Activated CD8-positive, alpha-beta memory T cell treated with anti-CD3 and anti-CD28 coated beads for 24 hours (primary cell): Measurements from ENCODE around the gene KIAA1755.

Source experiments
- DNase-seq: peaks from one replicate; pipeline ENCODE4 v3.0.0-alpha.2; 2020

The KIAA1755 gene

DNA sequence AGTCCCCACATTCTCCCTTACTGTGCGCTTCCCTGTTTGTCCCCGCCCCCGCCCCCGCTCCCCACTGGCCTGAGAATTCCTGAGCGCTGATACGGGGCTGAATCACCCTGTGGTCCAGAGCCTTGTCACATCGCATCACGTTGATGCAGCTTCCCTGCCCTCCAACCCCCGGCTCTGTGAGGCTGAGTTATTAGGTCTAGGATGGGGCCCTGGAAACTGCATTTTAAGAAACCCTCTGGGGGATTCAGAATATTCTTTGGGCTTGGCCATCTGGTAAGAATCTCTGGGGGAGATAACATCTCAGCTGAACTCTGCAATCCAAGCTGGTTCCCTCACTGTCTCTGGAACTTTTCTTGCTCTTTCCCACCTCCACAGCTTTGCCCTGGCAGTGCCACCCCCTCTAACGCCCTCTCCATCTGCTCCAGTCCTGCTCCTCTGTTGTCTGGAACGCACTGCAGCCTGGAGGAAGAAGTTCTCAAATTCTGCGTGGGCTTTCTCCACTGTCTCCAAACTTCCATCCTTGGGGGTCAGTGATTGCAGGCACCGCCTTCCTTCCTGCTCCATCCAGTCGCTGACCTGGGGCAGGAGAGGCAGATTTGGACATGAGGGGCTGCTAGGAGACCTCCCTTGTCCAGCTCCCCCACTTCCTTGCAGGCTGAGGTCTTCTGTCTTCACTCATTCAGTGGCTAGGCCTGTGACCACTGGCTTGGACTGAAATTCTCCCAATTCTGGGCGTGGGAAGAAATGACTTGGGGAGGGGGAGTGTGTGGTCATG is 42.6 kb downstream of the KIAA1755 start:
- DNase-seq = no peak

DNA sequence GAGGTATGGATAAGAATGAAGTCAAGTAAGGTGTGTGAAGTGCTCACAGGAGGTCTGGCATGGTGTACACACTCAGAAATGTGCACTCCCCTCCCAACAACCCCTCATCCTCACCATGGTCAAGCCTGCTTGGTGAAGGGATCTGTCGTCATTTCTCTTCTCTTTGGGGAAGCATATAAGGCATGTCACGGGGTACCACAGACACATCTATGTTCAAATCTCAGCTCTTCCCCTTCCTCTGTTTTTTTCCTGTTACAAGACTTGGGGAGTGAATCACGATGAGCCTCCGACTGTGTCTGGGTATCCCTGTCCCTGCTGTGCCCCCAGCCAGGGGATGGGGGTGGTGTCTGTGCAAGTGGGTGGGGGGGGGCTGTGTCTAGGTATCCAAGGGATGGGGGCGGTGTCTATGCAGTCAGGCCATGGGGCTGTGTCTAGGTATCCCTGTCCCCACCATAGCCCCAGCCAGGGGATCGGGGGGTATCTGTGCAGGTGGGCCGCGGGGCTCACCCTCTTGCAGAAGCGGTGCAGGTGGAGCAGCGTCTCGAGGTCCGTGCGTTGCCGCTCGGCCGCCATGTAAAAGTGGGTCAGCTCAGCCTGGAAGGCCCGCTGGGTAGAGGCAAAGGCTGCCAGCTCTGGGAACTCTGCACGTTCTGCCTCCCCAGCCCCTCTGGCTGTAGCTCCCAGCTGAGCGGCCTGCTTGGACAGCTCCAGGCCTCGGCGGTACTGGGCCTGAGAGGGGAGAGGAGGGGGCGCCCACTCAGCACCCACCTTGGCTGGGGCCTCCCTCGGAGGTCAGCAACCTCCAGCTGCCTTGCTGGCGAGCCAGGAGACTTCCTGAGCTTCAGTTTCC is 43.6 kb downstream of the KIAA1755 start:
- DNase-seq = no peak

DNA sequence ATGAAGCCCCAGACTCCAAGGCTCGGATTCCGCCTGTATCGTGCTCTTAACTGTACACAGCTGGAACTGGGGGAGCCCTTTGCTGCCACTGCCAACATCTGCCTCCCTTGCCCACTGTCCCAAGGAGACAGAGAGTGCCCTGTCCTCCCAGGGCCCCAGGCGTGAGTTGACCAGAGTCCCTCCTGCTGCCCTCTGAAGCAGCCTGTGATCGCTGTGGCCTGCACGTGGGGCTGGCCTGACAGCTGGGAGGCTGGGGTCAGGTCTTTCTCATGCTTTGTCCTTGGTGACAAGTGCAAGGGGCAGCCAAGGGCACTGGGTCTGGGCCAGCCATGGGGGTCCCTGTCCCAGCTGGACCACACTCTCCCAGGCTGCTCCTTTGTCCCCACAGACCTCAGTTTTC is 44.3 kb downstream of the KIAA1755 start:
- no peak for DNase-seq

DNA sequence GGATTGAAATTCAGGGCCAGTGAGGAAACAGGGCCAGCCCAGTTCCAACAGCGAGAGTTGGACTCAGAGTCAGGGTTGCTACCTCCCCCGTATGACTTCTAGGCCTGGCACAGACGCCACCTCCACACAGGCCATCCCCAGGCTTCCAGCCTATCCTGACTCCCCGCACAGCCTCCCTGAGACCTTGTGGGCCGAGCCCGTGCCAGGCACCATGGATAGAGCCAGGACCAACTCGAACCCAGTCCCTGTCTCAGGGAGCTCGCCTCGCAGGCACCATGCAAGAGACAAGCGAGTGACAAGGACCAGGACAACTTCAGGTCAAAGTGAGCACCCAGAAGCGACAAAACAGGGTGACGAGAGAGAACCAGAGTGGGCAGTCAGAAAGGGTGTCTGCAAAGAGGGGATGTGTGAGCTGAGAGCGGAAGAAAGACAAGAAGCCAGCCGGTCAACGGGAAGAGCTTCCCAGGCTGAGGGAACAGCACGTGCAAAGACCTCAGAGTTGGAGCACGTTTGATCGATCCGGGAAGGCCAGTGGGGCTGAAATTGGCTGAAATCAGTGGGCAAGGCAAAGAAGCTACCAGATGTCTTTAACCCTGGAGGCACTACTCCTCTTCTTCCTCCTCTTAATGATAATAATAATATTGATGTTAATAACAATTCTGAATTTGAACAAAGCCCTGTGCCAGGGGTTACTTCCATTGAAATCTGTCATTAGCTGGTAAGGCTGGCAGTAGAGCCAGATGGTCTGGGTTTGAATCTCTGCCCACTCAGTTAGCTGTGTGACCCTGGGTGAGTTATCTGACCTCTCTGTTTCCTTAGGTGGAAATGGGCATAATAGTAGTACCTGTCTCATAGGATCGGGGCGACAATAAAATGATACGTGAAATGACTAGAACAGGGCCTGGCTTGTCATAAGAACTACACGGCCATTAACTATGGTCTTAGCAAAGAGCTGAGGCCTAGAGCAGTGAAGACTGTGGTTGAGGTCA is 45.0 kb downstream of the KIAA1755 start:
- no peak for DNase-seq

DNA sequence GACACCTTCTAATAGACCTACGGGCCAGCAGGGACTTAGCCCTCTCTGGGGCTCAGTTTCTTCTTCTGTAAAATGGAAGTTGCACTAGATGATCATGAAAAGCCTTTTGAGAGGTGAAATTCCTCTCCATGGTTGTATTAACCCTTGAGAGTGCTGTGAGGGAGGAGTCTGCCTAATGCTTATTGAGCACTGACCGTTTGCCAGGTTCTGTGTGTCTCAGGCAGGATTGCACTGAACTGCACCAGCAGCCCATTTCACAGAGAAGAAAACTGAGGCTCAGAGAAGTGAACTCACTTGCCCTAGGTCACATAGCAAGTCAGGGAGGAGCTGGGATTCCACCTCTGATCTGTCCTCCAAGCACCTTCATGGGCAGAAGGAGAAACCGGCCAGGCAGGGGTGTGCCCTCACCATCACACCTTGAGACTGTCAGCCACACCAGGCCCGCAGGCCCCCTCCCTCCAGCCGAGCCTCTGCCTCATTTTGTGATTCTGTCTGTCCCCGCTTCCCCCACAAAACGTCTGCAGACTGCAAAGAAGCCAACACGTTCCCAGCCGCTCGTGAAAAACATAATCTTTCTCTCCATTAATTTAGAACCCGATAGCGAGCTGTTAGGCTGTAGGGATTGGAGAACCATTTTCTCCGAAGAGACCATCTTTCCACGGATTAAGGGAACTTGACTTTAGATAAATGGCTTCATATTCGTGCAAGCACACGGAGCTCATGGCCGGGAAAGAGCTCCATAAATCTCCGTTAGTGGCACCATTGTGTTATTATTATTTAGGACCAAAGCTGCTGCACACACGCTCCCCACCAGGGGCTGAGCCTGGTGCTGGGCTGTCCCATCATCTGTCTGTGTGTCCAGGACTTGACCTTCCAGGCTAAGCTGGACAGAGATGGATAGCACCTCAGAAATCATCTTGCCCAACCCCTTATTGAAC is 46.0 kb downstream of the KIAA1755 start:
- no peak for DNase-seq

DNA sequence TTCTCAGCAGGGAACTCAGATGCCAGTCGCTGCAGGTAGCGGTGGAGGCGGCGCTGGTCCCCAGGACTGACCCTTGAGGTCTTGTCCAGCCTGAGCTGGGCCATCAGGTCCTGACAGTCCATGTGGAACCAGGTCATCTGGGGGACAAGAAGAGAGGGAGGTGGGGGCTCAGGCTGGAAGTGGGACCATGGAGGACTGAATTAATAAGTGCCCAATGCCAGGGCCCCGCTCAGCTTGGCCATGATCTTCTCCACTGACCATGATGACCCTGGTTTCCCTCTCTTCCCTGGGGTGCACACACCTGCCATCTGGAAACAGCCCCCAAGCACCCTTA is 47.0 kb downstream of the KIAA1755 start:
- no peak for DNase-seq

DNA sequence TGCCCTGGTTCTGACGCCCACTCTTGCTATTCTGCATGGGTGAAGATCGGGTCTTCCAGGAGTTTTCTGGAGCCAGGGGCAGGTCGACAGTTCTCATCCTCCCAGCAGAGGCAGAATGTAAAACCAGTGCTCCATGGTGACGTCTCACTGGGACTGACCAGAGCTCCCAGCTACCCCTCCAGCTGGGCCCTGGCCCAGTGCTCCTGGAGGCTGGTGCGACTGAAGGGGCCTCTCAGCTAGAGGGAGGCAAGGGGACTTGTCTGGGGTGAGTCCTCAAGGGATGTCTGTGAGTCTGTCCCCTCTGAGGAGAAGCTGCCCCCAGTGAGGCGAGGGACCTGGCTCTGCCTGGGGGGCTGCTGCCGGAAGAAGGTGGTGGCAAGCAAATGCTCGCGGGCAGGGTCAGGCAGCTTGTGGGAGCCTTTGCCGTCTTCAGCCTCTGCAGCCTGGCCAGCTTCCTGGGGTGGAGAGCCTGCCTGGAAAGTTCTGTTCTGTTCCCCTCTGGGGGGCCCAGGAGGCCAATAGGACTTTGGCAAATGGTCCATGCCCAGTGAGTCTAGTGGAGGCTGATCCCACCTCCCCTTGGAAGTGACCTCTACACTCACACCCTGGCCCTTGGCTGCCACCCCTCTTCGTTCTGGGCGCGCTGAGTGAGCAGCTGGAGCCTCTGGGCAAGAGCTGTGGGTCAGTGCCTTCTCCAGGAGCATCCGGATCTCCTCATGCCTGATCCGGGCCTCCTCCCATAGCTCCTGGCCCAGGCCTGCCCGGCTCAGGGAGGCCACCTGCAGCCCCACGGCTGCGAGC is 47.5 kb downstream of the KIAA1755 start:
- no peak for DNase-seq

DNA sequence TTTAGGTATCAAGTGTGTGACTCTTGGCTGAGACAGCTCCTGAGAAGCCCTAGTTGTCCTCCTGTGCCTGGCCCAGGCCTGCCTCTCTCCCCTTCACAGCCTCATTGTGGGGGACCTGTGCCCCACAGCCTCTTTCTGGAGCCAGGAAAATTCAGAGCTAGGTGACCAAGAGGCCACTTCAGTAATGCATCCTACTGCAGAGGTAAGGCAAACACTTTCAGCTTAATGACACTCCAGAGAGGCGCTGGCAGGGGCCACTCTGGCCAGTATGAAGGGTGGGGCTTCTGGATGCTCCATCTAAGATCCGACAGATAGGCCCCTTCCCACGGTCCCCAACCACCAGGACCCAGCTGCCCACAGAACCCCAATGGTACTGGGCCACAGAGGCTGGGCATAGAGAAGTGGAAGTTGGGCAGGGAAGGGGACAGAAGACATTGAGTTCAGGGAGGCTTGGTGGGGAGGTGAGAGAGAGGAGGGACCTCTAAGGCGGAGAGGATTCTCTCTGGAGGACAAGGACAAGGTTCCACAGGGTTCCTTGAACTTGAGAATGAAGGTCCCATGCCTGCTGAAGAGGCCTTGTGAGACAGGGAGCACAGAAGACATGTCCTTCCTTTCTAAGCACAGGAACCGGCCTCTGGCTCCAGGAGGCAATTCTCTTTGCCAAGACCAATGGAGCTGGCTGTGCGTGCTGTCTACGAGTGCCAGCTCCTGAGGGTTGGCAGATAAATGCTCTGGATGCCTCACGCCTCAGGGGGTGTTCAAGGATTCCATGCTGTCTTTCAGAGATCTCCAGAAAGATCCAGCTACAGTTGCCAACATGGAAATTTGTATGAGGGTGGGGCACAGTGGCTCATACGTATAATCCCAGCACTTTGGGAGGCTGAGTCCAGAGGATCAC is 49.1 kb downstream of the KIAA1755 start:
- no peak for DNase-seq

DNA sequence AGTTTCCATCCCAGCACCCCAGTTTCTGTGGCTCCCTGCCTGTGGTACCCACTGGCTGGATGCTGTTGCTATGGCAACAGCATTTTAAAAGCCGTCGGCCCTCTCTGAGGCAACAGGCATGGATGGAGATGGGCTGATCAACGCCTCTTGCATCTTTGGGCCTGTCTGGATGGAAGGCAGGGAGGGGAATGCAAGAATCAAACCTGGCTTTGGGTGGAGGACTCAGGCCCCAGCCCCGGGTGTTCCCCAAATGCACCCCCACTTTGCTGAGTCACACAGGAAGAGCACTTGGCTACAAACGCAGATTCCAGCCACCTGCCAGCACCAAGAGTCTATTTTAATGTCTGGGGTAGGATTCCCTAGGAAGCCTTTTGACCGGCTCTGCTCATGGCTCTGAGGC is 49.8 kb downstream of the KIAA1755 start:
- DNase-seq = no peak

DNA sequence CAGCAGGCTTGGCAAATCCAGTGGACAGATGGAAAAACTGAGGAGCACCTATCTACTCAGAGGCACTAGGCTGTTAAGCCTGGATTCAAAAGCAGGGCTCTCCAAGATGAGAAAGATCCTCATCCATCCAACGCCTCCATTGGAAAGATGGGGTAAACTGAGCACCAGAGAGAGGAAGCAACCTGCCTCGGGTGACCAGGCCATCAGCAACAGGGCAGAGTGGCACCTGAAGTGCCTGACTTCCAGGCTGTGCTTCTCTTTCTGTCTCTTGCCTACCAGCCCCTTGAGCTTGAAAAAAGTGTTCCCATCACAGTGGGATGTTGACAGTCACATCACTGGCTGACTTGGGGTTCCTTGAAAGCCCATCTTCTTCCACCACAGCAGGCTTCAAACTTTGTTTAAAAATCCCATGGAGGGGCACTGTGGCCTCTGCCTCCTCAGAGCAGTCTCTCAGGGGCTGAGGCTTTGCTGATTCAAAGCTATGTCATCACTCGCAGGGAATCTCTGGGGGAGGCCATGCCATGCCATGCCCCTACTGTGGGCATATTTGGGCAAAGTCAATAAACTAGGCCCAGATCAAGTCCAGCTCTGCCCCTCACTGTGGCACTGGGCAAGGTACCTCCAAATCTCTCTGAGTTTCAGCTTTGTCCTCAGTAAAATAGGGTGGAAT is 50.7 kb downstream of the KIAA1755 start:
- DNase-seq = no peak

DNA sequence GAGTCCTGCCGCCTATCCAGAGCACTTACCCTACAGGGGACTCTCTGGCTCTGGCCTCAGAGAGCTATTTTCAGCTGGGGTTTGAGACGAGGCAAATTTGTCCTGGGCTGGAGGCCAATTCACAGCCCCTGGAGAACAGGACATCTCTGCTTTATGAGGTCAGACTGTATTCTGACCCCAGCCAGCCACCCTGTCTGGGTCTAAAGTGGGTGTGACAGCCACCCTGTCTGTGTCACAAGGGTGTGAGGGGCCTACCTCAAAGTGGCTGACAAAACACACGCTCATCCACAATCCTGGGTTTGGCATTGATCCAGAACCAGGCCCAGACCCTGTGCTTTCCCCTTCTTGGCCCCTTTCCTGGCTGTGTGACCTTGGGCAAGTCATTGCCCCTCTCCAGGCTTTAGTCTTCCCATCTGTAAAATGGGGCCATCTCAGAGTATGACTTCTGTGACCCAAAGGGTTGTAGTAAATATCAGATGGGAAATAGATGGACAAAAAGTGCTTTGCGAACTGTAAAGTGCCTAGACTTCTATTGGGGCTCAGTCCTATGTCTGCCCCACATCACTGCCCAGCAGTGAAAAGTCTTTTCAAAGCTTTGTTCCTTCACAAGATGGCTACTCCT is 51.4 kb downstream of the KIAA1755 start:
- DNase-seq = no peak

DNA sequence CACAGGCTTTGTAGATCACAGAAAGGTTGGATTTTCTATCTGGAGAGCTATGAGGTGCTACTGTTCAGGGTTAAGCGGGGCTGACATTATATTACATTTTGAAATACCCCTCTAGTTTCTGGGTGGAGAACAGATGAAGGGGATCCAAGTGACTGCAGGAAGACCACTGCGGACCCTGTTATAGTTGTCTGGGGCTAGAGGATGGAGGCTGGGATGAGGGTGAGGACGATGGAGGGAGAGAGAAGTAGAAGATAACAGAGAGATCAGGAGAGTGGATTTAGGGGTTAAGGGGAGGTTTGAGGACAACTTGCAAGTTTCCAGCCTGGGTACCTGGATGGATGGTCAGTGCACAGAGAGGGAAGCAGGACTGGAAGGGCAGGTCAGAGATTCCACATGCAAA is 52.0 kb downstream of the KIAA1755 start:
- no peak for DNase-seq

DNA sequence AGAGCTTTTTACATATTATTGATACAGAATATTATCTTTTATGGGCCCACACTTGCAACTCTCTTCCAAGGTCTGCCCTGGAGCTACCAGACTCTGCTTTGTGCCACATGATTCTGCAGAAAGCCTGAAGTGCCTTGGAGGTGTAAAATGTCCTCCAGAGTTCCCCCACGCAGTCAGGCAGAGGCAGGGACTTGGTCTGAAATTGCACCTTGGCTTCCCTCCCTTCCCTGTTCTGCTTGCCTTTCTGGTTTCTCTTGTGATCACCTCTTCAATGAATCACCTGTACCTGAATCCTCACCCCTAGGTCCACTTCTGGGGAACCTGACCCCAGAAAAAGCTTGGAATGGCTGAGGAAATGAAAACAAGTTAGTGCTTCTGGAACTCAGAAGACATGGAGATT is 52.4 kb downstream of the KIAA1755 start:
- no peak for DNase-seq

DNA sequence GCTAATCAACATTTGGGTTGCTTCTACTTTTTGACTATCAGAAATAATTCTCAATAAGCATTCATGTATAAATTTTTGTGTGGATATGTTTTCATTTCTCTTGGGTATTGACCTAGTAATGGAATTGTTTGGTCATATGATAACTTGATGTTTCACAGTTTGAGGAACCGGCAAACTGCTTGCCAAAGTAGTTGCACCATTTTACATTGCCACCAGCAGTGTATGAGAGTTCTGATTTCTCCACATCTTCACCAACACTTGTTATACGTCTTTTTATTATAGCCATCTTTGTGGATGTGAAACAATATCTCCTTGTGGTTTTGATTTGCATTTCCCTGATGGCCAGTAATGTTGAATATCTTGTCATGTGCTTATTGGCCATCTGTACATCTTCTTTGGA is 52.9 kb downstream of the KIAA1755 start:
- DNase-seq = no peak

DNA sequence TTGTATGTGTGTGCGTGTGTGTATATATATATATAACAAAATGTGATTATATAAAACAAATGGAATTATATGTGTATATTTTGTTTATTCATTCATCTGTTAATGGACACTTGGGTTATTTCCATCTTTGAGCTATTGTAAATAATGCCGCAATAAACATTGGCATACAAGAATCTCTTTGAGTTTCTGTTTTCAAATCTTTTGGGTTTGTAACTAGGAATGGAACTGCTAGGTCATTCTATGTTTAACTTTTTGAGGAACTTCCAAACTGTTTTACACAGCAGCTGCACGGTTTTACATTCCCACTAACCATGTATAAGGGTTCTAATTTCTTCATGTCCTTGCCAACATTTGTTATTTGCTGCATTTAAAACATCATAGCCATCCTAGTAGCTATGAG is 55.5 kb downstream of the KIAA1755 start:
- DNase-seq = no peak

DNA sequence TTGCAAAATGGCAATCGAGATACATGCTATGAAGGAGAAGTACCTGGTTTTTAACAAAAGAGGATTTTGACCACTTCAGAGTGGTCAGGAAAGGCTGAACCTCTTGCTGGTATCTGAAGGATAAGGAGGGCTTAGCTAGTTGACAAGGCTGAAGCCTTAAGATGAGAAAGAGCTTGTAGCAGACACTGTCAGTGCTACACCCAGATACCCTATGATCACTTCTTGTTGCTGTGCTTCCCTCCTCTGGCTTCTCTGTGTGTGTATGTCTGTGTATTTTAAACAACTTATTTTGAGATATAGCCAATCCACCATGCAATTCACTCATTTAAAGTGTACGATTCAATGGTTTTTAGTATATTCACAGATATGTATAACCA is 56.6 kb downstream of the KIAA1755 start:
- no peak for DNase-seq

DNA sequence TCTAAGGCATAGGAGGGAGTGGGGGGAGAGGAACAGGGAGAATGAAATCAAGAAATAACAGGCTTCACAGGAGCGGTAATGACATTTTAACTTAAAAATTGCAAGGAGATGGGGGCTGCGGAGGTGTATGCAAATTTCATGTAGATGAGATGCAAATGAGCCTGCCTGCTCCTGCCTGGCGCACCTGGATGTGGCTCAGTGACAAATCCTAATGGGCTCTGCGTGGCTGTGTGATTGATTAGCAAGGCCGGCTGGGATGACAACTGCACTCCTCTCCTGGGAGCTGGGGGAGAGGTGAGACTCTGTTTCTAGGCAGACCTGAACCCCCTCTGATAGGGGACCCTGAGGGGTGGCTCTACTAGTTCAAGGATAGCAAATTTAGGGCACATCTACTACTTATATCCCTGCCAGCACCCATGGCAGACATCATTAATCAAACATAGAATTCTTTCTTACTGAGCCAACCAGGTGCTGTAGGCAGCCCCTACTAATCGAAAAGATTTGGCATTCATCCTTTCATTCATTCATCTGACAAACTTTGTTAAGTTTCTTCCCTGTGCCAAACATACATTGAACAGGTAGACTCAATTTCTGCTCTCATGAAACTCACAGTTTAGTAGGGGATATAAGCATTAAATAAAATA is 57.1 kb downstream of the KIAA1755 start:
- DNase-seq = no peak

DNA sequence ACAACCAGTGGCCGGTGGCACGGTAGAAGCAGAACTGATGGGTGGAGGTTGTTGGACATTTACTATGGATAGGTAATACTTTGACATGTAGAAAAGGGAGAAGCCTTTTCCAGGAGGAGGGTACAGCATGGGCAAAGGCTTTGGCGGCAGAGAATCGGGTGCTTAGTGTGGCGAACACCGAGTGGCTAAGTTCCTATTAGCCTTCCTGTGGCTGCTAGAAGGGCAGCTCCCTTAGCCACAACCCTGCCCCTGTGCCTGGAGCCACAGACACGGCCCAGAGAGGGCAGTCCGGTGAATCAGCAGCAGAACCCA is 57.6 kb downstream of the KIAA1755 start:
- no peak for DNase-seq
